ENCODE results near the gene ARHGAP20. TPM values are rescaled to one million over a fixed set of nuclear protein-coding genes. Genes with fewer than 3 reads are reported as not detected.
A peak's percentile ranks its signal among the peaks of the same experiment; 100 is the strongest.

ARHGAP20 gene
- total RNA-seq, 1 experiment from 2014 or later: 0.04 TPM

DNA sequence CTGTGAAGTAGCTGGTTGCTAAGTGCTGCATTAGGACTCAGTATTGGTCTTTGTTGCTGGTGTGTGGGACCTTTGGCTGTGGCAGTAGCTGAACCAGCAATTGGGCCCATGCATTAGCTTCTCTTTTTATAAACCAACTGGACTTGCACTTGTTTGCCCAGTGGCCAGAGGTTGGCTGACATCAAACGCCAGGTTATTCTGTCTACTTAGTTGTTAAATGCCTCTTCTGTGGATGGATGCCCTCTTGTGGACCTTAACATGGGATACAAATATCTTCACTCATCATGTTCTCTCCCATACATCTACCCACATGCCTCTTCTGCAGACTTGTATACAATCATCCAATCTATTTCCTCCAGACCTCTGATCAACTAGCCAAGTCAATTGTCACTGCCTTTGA lies 26.4 kb upstream of the ARHGAP20 start:
- H3T11ph ChIP-seq (ENCODE audit: low read length): no peak overlapping the region
- no peak for DNase-seq
- H3K56ac ChIP-seq (ENCODE audit: insufficient read length, low read depth, low read length): no peak overlapping the region
- Mint-ChIP-seq H3K9me3 (no peaks in the 10 kb centered on the region), H3K27ac (no peak overlapping the region), H3K27me3 (ENCODE audit: low read depth) (peaks cover 2% of the 10 kb centered on the region; the same call in 1 of the 2 replicates), H3K4me3 (no peak overlapping the region), H3K36me3 (ENCODE audit: insufficient read depth in 1 of 3, low read depth in 3 of 3) (no peaks in the 10 kb centered on the region), H3K4me1 (no peaks in the 10 kb centered on the region)
- no peaks in the 10 kb centered on the region for H3K9me3 ChIP-seq (ENCODE audit: control insufficient read depth, low read depth, low read length)
- H3K79me1 ChIP-seq (ENCODE audit: insufficient read depth, low read depth, low read length, poor library complexity, severe bottlenecking): no peaks in the 10 kb centered on the region
- no peak overlapping the region for H4K8ac ChIP-seq (replicated peaks; ENCODE audit: insufficient read length, low read depth, low read length)
- H3K4me1 ChIP-seq (ENCODE audit: insufficient read depth, low read length): no peaks in the 10 kb centered on the region
- no peak overlapping the region for H4K5ac ChIP-seq (ENCODE audit: insufficient read length, low read depth, low read length)
- no peaks in the 10 kb centered on the region for H3K79me2 ChIP-seq (ENCODE audit: insufficient read depth, low read length)
- H2AK5ac ChIP-seq (ENCODE audit: insufficient read length, low read length): no peak overlapping the region
- no peak overlapping the region for H3K9ac ChIP-seq (ENCODE audit: extremely low read depth, insufficient read length, low read length)
- no peak overlapping the region for H3K4ac ChIP-seq (ENCODE audit: low read depth, low read length)
- no peak overlapping the region for H2BK5ac ChIP-seq (ENCODE audit: insufficient read length, low read length)
- no peak overlapping the region for H2BK12ac ChIP-seq (ENCODE audit: insufficient read length, low read depth, low read length)
- H2AFZ ChIP-seq (ENCODE audit: low read length): no peak overlapping the region
- H3K14ac ChIP-seq (ENCODE audit: insufficient read depth, low read length): no peak overlapping the region
- no CpG with 5 or more reads among the region's 1 CpG for WGBS (ENCODE audit: extremely low coverage, insufficient read length, low lambda C conversion rate)
- no peak overlapping the region for H4K91ac ChIP-seq (ENCODE audit: insufficient read length, low read depth, low read length)
- H4K20me1 ChIP-seq (ENCODE audit: control insufficient read depth, insufficient read depth, insufficient read length): no peaks in the 10 kb centered on the region
- no peak overlapping the region for H3K27ac ChIP-seq (ENCODE audit: insufficient read length, low read depth, low read length)
- TF ChIP-seq, protein P1, sequence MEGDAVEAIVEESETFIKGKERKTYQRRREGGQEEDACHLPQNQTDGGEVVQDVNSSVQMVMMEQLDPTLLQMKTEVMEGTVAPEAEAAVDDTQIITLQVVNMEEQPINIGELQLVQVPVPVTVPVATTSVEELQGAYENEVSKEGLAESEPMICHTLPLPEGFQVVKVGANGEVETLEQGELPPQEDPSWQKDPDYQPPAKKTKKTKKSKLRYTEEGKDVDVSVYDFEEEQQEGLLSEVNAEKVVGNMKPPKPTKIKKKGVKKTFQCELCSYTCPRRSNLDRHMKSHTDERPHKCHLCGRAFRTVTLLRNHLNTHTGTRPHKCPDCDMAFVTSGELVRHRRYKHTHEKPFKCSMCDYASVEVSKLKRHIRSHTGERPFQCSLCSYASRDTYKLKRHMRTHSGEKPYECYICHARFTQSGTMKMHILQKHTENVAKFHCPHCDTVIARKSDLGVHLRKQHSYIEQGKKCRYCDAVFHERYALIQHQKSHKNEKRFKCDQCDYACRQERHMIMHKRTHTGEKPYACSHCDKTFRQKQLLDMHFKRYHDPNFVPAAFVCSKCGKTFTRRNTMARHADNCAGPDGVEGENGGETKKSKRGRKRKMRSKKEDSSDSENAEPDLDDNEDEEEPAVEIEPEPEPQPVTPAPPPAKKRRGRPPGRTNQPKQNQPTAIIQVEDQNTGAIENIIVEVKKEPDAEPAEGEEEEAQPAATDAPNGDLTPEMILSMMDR (conservative IDR thresholded peaks at IDR 0.05): peak; percentile 17; the same call in 1 of the 3 replicates
- H3K18ac ChIP-seq (ENCODE audit: insufficient read length, low read depth, low read length): no peak overlapping the region
- no peak overlapping the region for H2BK120ac ChIP-seq (ENCODE audit: low read depth, low read length, poor library complexity, severe bottlenecking)
- H3K27me3 ChIP-seq (ENCODE audit: insufficient read depth, low read length): no peaks in the 10 kb centered on the region
- no peak overlapping the region for H2BK15ac ChIP-seq (ENCODE audit: low read depth, low read length)
- no peak overlapping the region for H3K4me2 ChIP-seq (ENCODE audit: insufficient read depth, insufficient read length, low read length)
- no peaks in the 10 kb centered on the region for H3K23me2 ChIP-seq (ENCODE audit: insufficient read length, low read depth, low read length, poor library complexity, severe bottlenecking)
- H3K23ac ChIP-seq (ENCODE audit: insufficient read length, low read depth, low read length): no peak overlapping the region
- no peak overlapping the region for H2BK20ac ChIP-seq (ENCODE audit: low read depth, low read length, poor library complexity, severe bottlenecking)

Data from H9 (cell line).